ENCODE data around the gene PRKAG1.
A peak's percentile ranks its signal among the peaks of the same experiment; 100 is the strongest.

PRKAG1 gene

GRCh38 chr12:48979602-48980388 is 38.8 kb downstream of the PRKAG1 start:
- H3K4me3 ChIP-seq (ENCODE audit: low read depth, low read length): no peak overlapping the region
- TF ChIP-seq CTCF (IDR thresholded peaks at IDR 0.05; ENCODE audit: low read depth, low read length): no peak

GRCh38 chr12:48978741-48979601 is 39.6 kb downstream of the PRKAG1 start:
- H3K4me3 ChIP-seq (ENCODE audit: low read depth, low read length): no peak overlapping the region
- no peak for TF ChIP-seq CTCF (IDR thresholded peaks at IDR 0.05; ENCODE audit: low read depth, low read length)

- no peak within 1 kb of the TSS for H3K4me3 ChIP-seq (ENCODE audit: low read depth, low read length)
- TF ChIP-seq CTCF (IDR thresholded peaks at IDR 0.05; ENCODE audit: low read depth, low read length): peak; percentile 3; the same call in 1 of the 2 replicates
These were observed 40.3 kb downstream of the PRKAG1 start, which contains the start of gene WNT1 for GRCh38 chr12:48978291-48978740. Gene WNT1, plus strand, starts transcription at chr12:48978322. Its CDS starts 329 bp downstream, at chr12:48978651.

- TF ChIP-seq CTCF (IDR thresholded peaks at IDR 0.05; ENCODE audit: low read depth, low read length): peak; percentile 59
- no peak overlapping the region for H3K4me3 ChIP-seq (ENCODE audit: low read depth, low read length)
These were observed 41.0 kb downstream of the PRKAG1 start for GRCh38 chr12:48977290-48978281.

- H3K4me3 ChIP-seq (ENCODE audit: low read depth, low read length): no peak overlapping the region
- TF ChIP-seq CTCF (IDR thresholded peaks at IDR 0.05; ENCODE audit: low read depth, low read length): 0 out of 2 replicates have a peak, but pooled peaks have one; percentile 32
These were observed 44.5 kb downstream of the PRKAG1 start for GRCh38 chr12:48973941-48974673.

GRCh38 chr12:48973531-48973930 is 45.0 kb downstream of the PRKAG1 start:
- H3K4me3 ChIP-seq (ENCODE audit: low read depth, low read length): no peak overlapping the region
- TF ChIP-seq CTCF (IDR thresholded peaks at IDR 0.05; ENCODE audit: low read depth, low read length): no peak

Data from WI38 (cell line).